HG02970 (cell line): ENCODE data around the gene TGM6.

Experiments
- ATAC-seq: cut with Tn5 transposase; IDR thresholded peaks from one replicate; pipeline ENCODE4 v1.9.1; 2021; ENCODE audit warnings: mild to moderate bottlenecking, moderate library complexity, moderate number of reproducible peaks; ENCODE audit not compliant: unreplicated experiment, low FRiP score

The TGM6 gene

DNA sequence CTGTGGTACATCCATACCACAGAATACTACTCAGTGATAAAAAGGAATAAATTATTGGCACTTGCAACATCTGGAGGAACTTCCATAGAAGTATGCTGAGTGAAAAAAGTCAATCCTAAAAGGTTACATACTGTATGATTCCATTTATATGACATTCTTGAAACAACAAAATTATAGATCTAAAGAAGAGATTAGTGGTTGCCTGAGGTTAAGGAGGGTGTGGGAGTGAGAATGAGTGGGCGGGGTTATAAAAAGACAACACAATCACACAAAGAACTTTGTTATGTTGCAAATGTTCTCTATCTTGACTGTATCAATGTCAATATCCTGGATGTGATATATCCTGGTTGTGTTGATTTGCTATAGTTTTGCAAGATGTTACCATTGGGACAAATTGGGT lies 68.7 kb downstream of the TGM6 start:
- no peak for ATAC-seq

DNA sequence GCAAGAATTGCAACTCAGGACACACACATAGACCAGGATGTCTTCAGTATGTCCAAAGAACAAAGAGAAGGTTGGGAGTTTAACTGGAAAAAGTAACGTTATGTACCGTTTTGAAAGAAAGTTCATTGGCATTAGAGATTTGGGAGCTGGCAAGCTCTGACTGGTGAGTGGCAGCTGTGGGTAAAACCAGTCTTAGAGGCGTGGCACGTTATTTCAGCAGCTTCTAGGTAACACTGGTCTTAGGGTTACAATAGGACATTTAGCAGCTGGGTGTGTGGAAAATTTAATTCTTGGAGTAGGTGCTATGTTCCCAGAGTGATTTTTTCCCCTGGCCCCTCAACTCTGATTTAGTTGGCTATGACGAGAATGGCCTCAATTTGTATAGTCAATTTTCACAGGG lies 70.7 kb downstream of the TGM6 start:
- ATAC-seq: no peak

DNA sequence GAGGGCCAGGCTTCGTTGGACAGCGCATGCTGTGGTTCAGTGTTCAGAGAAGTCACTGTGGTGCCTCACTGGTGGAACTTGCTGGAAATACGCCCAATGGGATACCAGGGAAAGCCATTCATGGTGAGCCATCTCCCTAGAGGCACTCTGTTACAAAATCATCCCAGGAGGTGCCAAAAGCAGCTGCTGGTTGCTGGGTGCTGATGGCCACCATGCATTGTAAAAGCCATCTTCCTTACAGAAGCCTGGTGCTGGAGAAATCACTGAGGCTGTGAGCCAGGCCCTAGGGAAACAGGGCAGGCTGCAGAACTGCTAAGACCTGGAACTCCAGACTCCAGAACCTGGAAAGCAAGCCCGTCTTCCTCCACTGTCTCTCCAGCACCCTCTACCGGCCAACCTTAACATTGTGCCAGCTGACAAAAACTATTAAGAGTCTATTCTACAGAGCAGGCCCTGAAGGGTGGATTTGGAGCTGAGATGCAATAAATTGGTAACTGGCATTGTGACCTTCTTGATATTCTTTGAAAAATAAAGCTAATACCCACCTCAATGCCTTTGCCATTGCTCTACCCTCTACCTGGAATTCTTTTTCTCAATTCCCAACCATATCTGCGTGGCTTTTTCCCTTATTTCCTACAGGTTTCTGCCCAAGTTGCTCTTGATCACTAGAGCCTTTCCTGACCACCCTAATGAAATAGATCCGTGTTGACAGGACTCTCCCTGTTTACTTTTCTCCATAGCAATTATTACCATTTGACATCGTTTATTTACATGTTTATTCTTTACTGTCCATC lies 71.4 kb downstream of the TGM6 start:
- no peak for ATAC-seq

DNA sequence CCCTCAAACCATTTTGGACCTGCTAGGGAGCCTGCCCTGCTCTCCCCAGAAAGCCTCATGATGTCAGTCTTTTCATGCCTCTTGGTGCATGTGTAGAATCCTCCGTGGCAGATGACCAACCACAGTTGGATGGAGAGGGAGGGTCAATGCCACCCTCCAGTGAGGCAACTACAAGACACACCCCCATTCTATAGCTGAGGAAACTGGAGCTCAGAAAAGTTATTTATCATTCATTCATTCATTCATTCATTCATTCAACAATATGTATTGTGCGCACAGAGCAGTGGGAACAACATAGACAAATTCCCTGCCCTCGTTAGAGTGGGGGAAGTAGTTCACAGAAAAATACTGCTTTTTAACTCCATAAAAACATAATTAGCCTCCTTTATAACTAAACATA lies 73.1 kb downstream of the TGM6 start:
- ATAC-seq: no peak

DNA sequence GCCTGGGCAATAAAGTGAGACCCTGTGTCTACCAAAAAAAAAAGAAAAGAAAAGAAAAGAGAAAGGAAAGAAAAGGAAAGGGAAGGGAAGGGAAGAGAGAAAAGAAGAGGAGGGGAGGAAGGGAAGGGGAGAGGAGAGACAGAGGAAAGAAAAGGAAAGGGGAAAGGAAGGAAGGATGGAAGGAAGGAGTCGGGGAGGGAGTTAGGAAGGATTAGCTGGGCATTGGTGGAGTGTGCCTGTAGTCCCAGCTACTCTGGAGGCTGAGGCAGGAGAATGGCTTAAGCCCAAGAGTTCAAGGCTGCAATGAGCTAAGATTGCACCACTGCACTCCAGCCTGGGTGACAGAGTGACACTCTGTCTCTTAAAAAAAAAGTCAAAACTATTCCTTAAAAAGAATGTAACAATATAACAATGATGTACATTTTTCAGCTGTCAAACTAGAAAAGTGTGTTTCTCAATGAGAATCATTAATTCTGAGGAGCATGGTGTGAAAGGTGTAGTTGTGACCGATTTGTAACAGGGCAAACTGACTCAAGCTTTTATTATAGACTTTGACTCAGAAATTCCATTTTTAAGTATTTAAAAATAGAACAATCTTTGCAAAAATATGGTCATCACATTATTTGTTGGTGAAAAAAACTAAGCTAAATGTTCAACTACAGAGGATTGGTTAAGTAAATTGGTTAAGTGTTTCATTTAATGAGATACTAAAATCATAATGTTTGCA lies 75.2 kb downstream of the TGM6 start:
- no peak for ATAC-seq

DNA sequence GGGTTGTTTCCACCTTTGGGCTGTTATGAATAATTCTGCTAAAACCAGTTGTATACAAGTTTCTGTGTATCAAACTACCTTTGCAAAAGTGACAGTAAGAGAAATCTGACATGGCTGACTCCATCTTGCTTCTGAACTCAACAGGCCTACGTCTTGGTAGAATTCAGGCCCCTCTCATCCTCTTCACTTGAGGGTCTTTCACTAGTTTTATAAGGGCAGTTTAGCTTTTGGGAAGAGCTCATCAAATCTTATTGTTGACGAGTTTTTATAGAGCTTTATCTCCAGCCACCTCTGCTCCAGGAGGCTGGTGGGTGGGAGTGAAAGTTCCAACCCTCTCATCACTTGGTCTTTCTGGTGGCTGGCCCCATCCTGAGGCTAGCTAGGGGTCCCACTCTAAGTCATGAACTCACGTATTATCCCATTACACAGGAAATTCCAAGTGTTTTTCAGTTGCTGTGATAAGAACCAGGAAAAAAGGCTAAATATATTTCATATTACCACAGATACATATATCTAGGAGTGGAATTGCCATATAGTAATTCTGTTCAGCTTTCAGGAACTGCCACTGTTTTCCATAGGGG lies 78.3 kb downstream of the TGM6 start:
- no peak for ATAC-seq

DNA sequence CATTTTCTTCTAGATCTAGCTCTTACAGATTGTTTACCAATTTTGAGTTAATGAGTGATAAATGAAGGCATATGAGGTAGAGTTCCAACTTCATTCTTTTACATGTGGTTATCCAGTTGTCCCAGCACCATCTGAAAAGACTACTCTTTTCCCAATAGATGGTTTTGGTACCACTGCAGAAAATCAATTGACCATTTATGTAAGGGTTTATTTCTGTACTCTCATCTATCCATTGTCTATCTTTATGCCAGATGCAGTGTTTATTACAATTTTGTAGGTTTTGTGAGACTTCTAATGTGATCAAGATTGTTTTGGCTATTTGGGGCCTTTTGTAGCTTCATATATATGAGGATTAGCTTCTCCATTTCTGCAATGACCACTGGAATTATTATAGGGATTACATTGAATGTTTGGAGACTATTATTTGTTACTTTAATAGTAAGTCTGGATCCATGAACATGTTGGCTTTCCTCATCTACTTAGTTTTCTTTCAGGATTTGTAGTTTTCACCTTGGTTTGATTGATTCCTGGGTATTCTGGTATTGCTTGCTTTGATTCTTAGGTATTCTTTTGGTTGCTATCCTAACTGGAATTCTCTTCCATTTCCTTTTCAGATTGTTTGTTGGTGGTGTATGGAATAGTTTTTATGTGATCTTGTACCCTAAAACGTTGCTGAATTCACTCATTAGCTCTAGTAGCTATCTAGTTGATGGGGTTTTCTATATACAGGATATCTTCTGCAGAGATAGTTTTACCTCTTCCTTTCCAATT lies 79.5 kb downstream of the TGM6 start:
- no peak for ATAC-seq

DNA sequence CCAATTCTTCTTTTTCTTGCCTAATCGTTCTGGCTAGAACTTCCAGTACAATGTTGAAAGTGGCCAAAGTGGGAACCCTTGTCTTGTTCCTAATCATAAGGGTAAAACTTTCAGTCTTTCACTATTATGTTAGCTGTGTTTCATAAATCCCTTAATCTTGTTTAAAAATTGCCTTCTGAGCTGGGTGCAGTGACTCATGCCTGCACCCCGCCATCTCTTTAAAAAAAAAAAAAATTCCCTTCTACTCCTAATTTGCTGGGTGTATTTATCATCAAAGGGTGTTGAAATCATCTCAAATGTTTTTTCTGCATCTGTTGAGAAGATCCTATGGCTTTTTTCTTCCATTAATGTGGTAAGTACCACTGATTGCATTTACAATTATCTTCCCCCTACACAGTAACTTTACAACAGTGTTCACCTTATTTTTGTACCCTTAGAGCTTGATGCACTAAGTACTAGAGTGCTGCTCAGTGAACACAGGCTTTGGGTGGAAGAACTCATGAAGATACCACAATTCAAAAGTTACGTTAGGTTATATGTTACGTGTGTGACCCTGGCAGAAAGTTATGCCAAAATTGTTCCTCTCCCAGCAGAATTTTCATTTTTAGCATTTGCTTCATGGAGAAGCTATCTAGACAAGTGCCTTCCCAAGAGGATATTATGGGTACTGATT lies 80.2 kb downstream of the TGM6 start:
- no peak for ATAC-seq

DNA sequence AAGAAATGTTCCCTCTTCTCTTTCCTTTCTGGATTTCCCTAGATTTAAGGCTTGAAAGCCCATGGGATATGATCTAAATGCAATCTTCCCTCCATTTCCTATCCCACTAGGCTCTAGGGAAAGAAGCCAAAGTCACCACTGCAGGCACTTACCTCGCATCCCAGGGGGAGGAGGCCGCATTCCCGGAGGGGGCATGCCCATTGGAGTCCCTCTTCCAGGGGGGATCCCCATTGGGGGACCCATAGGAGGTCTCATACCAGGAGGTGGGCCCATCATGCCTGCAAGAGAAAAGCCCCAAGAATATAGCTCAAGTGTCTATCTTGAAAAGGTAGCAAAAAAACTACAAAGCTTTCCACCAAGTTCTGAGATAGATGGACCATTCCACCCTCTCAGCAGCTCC lies 81.8 kb downstream of the TGM6 start:
- ATAC-seq: no peak

DNA sequence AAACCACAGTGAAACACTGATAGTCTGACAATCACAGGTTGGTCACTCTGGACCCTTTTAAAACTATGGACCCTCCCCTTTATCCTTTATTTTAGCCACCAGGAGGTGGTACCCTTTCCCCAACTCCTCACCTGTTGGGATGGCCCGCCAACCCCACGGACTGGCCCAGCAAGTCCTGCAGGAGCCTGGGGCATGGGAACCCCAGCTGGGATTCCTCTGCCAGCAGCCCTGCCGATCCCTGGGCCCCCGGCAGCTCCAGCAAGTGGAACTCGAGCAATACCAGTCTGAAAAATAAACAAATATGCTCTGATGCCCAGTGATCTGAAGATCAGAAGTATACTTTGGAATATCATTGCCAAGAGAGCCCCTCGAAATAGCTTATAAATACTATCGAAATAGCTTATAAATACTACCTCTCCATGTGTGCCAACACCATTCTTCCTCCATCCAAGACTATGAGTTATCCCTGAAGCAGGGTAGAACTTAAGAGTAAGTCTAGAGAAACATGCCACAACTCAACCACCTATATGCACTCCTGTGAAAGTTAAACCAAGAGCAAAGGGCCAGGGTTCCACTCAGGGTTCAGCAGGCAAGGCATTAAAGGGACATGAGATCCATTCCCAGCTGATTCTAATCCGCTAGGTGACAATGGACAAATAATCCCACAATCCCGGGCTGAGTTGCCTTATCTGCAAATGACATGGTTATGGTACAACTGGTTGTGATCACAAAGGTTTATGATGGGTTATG lies 83.1 kb downstream of the TGM6 start:
- ATAC-seq: no peak

DNA sequence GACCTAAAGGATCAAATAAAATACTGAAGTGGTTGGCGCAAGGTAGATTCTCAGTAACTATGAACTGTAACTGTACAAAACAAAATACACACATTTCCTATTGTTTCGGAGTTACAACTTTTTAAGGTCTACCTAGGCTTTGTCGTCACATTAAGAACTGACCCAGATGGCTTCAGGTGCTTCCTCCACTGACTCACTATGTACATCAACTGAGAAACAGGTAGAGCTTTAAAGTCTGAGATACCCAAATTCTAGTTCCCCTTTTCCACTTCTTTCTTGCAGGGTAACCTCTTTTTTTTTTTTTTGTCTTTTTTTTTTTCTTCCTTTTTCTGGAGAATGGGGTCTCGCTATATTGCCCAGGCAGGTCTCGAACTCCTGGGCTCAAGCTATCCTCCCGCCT lies 84.4 kb downstream of the TGM6 start:
- ATAC-seq: no peak

DNA sequence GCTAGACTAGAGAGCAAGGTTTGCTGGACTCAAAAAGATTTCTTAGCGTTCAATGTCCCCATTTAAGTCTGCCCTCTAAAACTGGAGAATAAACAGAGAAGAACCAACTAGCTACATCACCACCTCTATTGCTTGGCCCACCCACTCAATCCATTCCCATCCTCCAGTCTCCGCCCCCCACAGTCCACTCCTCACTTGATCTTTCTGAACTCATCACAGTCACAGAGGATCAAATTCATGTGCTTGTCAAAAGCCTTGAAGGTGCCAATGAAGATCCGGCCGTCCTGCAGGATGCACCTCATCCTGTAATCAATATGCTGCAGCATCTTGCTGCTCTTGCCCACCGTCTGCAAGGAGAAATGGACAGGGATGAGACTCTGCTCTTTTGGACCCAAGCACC lies 86.7 kb downstream of the TGM6 start:
- ATAC-seq: no peak

DNA sequence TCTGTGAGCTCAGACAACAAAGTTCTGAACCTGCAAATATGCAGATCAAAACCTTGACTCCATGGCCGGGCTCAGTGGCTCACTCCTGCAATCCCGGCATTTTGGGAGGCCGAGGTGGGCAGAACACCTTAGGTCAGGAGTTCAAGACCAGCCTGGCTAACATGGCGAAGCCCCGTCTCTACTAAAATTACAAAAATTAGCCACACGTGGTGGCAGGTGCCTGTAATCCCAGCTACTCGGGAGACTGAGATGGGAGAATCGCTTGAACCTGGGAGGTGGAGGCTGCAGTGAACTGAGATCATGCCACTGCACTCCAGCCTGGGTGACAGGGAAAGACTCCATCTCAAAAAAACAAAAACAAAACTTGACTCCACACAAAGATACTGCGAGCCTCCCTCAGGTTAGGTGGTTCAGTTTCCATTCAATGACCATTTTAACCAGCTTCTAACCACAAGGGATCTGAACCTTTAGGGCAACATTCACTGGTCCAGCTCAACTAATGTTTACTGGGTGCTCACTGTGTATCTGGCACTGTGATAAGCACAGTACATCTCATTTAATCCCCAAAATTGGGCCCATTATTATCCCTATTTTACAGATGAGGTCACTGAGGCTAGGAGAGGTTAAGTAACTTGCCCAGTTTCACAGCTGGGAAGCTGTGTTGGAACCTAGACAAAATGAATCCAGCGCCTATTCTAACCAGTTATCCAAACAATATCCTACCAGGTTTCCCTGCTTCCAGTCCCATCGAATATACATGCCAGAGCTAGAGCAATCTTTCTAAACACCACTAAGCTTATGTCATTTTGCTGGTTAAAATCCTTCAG lies 88.1 kb downstream of the TGM6 start:
- no peak for ATAC-seq

DNA sequence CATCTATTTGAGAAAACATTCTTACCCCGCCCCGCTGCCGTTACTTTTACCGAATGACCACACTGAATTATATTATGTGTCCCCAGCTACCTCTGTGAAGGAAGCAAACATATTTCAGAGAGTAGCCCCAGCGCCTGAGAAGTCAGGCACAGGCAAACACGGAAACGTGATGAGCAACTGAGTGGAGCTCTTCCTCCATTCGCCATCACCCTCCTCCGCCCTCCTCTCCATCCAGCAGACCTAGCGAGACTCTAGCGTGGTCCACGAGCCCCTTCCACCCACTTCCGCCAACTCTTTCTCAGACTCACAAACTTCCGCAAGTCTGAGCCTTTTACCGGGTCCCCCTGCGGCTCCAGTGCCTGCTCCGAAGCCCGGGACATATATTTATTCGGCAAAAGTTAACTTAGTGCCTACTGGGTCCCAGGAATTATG lies 89.3 kb downstream of the TGM6 start:
- peak; percentile 32 for ATAC-seq

DNA sequence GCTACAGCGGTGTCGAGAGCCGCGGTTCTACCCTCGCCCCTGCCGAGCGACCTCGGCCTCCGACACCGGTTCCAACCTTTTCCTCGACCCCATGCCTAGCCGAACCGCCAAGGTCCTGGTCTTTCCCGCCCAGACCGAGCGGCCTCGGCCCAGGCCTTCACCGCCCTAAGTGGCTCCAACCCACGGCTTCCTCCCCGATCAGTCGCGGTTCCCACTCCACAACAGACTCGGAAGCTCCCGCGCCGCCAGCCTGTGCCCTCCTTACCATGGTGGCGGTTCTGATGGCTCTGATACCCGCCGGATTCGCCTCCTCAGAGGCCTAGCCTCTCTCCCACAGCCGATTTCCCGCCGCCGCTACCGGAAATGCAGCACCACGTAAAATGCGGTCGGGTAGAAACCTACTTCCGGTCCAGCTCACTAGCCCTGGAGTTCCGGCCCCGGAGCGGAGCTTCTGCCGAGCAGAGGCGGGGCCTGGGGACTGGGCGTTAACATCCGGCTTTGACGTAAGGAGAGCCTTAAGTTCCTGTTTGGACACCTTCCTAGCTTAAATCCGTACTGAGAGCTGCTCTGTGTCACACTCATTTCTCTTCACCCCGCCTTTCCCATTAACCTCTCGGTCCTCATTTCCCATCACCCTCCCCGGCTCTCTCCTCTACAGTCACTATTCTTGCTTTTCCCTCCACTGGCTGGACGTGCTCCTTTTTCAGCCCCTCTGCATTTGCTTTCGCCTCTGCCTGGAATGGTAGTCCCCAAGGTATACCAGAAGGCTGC lies 89.9 kb downstream of the TGM6 start, which contains the start of gene SNRPB:
SNRPB (minus strand) TSS at position 367 of the 771 bp plus-strand sequence; CDS start at position 268, 99 bp downstream.
- peak; percentile 93 for ATAC-seq

DNA sequence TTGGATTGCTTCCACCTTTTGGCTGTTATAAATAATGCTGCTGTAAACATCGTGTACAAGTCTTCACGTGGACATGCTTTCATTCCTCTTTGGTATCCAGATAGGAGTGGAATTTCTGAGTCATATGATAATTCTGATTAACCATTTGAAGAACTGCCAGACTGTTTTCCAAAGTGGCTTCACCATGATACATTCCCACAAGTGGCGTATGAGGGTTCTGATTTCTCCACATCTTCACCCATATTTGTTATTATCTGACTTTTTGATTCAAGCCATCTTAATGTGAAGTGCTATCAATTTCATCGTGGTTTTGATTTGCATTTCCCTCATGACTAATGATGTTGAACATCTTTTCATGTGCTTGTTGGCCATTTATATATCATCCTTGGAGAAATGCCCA lies 92.8 kb downstream of the TGM6 start:
- no peak for ATAC-seq

DNA sequence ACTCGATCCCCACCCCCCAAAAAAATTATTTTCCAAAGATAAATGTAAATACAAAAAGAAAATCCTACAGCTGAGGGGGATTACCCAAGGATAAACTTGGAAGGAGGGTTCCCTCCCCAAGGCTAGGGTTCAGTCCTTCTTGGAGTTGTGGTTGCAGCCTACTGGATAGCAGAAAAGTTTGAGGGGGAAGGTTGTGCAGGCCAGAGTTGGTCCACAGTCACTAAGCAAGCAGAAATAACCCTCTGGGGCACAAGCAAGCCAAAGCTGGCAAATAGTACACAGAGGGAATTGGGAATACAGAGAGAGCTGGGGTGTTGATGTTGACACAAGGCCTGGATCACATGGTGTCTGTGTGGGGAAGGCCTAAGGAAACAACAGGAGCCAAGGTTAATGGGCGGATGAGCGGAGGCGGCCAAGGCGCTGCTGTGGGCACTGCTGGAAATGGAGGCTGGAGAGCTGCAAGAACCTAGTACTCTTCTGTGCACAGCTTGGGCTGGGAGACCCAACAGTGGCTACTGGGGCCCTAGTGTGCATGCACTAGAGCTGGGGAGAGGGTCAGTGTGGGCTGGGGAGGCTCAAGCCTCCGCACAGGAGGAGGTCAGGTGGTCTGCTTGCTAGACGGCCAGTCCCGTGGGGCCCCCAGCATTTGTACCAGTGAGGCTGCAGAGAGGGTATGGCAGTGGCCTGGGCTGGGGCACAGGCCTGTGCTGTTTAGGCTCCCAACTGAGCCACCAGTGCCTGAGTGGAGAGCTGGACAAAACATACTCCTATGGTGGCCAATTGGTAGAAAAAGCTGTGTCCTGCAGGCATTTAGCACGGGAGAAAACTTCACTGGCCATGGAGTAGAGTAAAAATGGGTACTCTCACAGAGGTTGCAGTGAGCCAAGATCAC lies 95.4 kb downstream of the TGM6 start:
- ATAC-seq: no peak
